Mesothelial cell of epicardium (in vitro differentiated cells): Measurements from ENCODE around the gene PACS1. TPM values are rescaled to one million over a fixed set of nuclear protein-coding genes. Genes with fewer than 3 reads are reported as not detected.

Experiments used
- DNase-seq, 2 experiments: peaks; one replicate each; pipeline ENCODE4 v3.0.0; 2021; ENCODE audit warnings: low spot score in 2 of 2; ENCODE audit not compliant: unreplicated experiment in 2 of 2
- H3K27ac Mint-ChIP-seq: 2 replicates; pipeline ENCODE4 v1.8.0; 2021; ENCODE audit warnings: mixed read lengths
- H3K27me3 Mint-ChIP-seq: 2 replicates; pipeline ENCODE4 v1.8.0; 2021; ENCODE audit warnings: low read depth, mixed read lengths
- H3K36me3 Mint-ChIP-seq: 2 replicates; pipeline ENCODE4 v1.8.0; 2021; ENCODE audit warnings: mixed read lengths
- H3K4me1 Mint-ChIP-seq: 2 replicates; pipeline ENCODE4 v1.8.0; 2021; ENCODE audit warnings: mixed read lengths
- H3K4me3 Mint-ChIP-seq: 2 replicates; pipeline ENCODE4 v1.8.0; 2021; ENCODE audit warnings: mild to moderate bottlenecking, moderate library complexity, mixed read lengths
- H3K9me3 Mint-ChIP-seq: 2 replicates; pipeline ENCODE4 v1.8.0; 2021; ENCODE audit warnings: mixed read lengths
- CTCF ChIP-seq: fragments of 200-600 bp; sonication (generic); IDR thresholded peaks from one replicate; pipeline ENCODE4 v1.5.0; 2021; ENCODE audit warnings: antibody characterized with exemption; ENCODE audit not compliant: unreplicated experiment
- total RNA-seq: library from RNA; stranded (reverse); gene quantifications from 3 replicates; pipeline ENCODE4 v1.2.1, GENCODE V29; 2021

PACS1 gene
- total RNA-seq, 1 donor from 2014 or later = 87.0 TPM

GRCh38 chr11:66279092-66279734 lies 209.1 kb downstream of the PACS1 start:
- no peak overlapping the region for H3K27ac Mint-ChIP-seq
- peak overlapping the region; percentile 64 for H3K4me3 Mint-ChIP-seq
- peaks cover 7% of the 10 kb centered on the region for H3K4me1 Mint-ChIP-seq
- peaks cover 8% of the 10 kb centered on the region for H3K27me3 Mint-ChIP-seq
- TF ChIP-seq CTCF = no peak
- H3K9me3 Mint-ChIP-seq = no peaks in the 10 kb centered on the region
- peaks cover 4% of the 10 kb centered on the region for H3K36me3 Mint-ChIP-seq
- no peak for DNase-seq

GRCh38 chr11:66280428-66280827 lies 210.4 kb downstream of the PACS1 start:
- Mint-ChIP-seq H3K27me3 (peaks cover 8% of the 10 kb centered on the region), H3K9me3 (no peaks in the 10 kb centered on the region), H3K36me3 (peaks cover 2% of the 10 kb centered on the region), H3K27ac (no peak overlapping the region), H3K4me1 (peaks cover 7% of the 10 kb centered on the region), H3K4me3 (no peak overlapping the region)
- DNase-seq = no peak
- no peak for TF ChIP-seq CTCF

GRCh38 chr11:66281001-66281400 lies 210.9 kb downstream of the PACS1 start:
- H3K4me3 Mint-ChIP-seq = no peak overlapping the region
- peaks cover 7% of the 10 kb centered on the region for H3K4me1 Mint-ChIP-seq
- peak overlapping the region; percentile 26 for H3K27ac Mint-ChIP-seq
- H3K36me3 Mint-ChIP-seq = peaks cover under 1% of the 10 kb centered on the region
- peaks cover 8% of the 10 kb centered on the region for H3K27me3 Mint-ChIP-seq
- no peak for DNase-seq
- no peak for TF ChIP-seq CTCF
- no peaks in the 10 kb centered on the region for H3K9me3 Mint-ChIP-seq

- no peaks in the 10 kb centered on the region for H3K9me3 Mint-ChIP-seq
- DNase-seq = no peak
- H3K27me3 Mint-ChIP-seq = peaks cover 8% of the 10 kb centered on the region
- H3K4me1 Mint-ChIP-seq = peaks cover 7% of the 10 kb centered on the region
- no peaks in the 10 kb centered on the region for H3K36me3 Mint-ChIP-seq
- no peak overlapping the region for H3K27ac Mint-ChIP-seq
- no peak overlapping the region for H3K4me3 Mint-ChIP-seq
- TF ChIP-seq CTCF = no peak
These were observed 211.8 kb downstream of the PACS1 start for GRCh38 chr11:66281776-66282467.

- peak; percentile 98 for TF ChIP-seq CTCF
- Mint-ChIP-seq H3K27me3 (peaks cover 8% of the 10 kb centered on the region), H3K27ac (peak overlapping the region; percentile 7)
These were observed 212.7 kb downstream of the PACS1 start for GRCh38 chr11:66282468-66283455.

More at GRCh38 chr11:66282468-66283455, 212.7 kb downstream of the PACS1 start:
- peak; percentile 99 to 100 for DNase-seq
- Mint-ChIP-seq H3K9me3 (no peaks in the 10 kb centered on the region), H3K36me3 (no peaks in the 10 kb centered on the region), H3K4me1 (peaks cover 11% of the 10 kb centered on the region), H3K4me3 (no peak overlapping the region)
